Stimulated activated naive CD8-positive, alpha-beta T cell treated with anti-CD3 and anti-CD28 coated beads, Interleukin-15, Interleukin-2, amounts not matched to agents 100 ng/mL and 50 ng/mL, for 24 hours (primary cell): ENCODE data around the gene PAX7.

Source experiments
- H3K27ac Mint-ChIP-seq: one replicate; pipeline ENCODE4 v1.8.0; 2021; ENCODE audit warnings: mild to moderate bottlenecking, mixed read lengths
- H3K27me3 Mint-ChIP-seq: one replicate; pipeline ENCODE4 v1.8.0; 2021; ENCODE audit warnings: mixed read lengths
- H3K36me3 Mint-ChIP-seq: one replicate; pipeline ENCODE4 v1.8.0; 2021; ENCODE audit warnings: low read depth, mixed read lengths
- H3K4me1 Mint-ChIP-seq: one replicate; pipeline ENCODE4 v1.8.0; 2021; ENCODE audit warnings: low read depth, mixed read lengths
- H3K4me3 Mint-ChIP-seq: one replicate; pipeline ENCODE4 v1.8.0; 2021; ENCODE audit warnings: mild to moderate bottlenecking, mixed read lengths
- H3K9me3 Mint-ChIP-seq: one replicate; pipeline ENCODE4 v1.8.0; 2021; ENCODE audit warnings: mixed read lengths

Gene PAX7

DNA sequence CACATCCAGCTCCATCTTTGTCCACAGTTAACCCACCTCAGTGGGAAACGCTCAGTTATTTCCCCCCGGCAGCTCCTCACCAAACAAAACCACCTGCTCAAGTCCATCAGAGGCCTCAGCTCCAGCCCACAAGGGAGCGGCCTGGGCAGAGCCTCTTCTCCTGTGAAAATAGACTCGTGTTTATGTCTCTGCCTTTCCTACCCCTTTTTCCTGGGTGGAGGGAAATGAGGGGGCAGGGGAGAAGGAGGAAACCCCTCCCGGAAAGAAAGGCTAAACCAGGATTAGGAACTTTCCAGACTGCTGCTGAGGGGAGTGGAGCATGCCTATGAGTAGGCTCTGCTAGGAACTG lies 81.6 kb downstream of the PAX7 start:
- Mint-ChIP-seq H3K27ac (no peak overlapping the region), H3K36me3 (no peaks in the 10 kb centered on the region), H3K9me3 (no peaks in the 10 kb centered on the region), H3K27me3 (peaks cover 42% of the 10 kb centered on the region), H3K4me1 (peaks cover 3% of the 10 kb centered on the region), H3K4me3 (no peak overlapping the region)

- peaks cover 52% of the 10 kb centered on the region for H3K27me3 Mint-ChIP-seq
- no peaks in the 10 kb centered on the region for H3K36me3 Mint-ChIP-seq
- no peak overlapping the region for H3K4me3 Mint-ChIP-seq
- no peaks in the 10 kb centered on the region for H3K9me3 Mint-ChIP-seq
- H3K4me1 Mint-ChIP-seq: peaks cover 3% of the 10 kb centered on the region
- no peak overlapping the region for H3K27ac Mint-ChIP-seq
These were observed 83.9 kb downstream of the PAX7 start for GRCh38 chr1:18714404-18715175.

DNA sequence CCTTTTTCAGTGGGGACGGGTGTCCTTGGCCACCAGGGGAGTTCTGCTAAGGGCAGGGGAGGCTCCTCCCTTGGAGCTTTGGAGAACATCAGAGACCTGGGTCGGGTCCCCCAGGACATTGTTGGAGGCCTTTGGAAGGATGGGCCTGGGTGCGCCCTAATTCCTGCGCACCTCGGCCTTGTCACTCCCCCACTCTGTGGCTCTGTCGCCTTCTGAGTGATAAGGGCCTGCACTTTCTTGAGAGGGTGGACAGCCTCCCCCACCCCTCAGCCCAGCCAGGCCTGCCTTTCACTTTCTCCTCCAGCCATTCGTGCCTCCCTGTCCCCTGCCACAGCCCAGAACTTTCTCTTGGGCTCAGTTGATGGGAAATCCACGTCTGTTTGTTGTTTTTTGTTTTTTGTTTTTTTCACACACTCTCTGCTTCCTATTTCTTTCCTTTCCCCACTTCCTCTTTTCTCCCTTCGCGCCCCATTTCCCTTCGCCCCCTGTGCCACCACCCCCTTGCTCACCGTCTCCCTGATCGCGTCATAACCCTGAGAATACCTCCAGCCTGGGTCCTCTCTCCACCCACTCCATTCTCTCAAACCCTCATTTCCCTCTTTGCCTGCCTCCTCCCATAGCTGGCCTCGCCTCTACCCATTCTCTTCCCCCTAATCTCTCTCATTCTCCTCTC lies 85.6 kb downstream of the PAX7 start:
- Mint-ChIP-seq H3K36me3 (no peaks in the 10 kb centered on the region), H3K27me3 (peaks cover 59% of the 10 kb centered on the region), H3K27ac (no peak overlapping the region), H3K4me1 (peaks cover 3% of the 10 kb centered on the region), H3K9me3 (no peaks in the 10 kb centered on the region), H3K4me3 (no peak overlapping the region)

GRCh38 chr1:18716785-18717678 lies 86.4 kb downstream of the PAX7 start:
- Mint-ChIP-seq H3K36me3 (no peaks in the 10 kb centered on the region), H3K4me1 (peaks cover 3% of the 10 kb centered on the region), H3K27me3 (peaks cover 65% of the 10 kb centered on the region), H3K9me3 (no peaks in the 10 kb centered on the region), H3K4me3 (no peak overlapping the region), H3K27ac (no peak overlapping the region)

DNA sequence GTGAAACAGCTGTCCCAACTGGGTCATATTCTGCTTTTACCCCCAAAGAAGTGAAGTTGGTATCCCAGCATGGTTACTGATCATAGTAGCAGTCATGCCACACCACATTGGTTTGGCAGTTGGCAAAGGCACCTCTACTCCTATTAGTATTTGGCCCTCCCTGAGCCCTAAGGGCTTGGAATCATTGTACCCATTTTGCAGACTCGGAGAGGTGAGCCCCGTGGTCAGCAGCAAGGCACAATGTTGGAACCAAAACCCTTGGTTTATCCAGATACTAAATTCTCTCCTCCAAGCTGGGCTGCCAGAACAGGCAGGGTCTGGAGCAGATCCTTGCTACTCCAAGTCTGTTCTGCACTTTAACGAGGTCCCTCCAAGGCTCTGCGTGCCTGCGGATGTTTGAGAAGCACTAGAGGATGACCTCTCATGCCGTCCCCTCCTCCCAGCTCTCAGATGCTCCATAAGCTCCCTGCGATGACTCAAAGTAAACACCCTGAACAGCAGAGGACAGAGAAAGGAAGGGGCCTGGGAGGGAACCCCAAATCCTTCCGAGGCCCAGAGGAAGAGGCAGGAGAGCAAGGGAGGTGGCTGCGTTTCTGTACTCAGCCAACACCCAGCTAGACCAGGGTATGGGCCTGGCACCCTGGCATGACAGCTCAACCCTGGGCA lies 89.3 kb downstream of the PAX7 start:
- Mint-ChIP-seq H3K4me1 (peaks cover 3% of the 10 kb centered on the region), H3K4me3 (no peak overlapping the region), H3K27me3 (peaks cover 64% of the 10 kb centered on the region), H3K27ac (no peak overlapping the region), H3K9me3 (no peaks in the 10 kb centered on the region), H3K36me3 (no peaks in the 10 kb centered on the region)

DNA sequence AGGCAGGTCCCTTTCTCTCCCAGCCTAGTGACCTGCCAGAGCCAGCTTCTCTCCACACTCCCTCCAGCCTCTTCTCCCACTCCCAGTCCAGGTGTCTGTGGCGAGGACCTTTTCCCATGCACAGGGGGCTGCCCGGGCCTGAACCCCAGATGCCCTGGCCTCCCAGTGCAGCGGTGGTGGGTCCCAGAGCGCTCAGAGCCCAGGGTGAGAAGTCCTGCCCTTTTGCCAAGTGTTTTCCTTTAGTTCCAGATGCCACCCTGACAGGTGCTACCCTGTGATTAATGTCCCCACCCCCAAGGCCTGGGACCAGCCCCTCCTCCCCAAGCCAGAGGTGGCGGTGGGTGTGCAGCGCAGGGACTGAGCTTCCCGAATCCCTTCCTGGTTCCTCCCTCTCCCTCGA lies 90.4 kb downstream of the PAX7 start:
- peaks cover 64% of the 10 kb centered on the region for H3K27me3 Mint-ChIP-seq
- H3K36me3 Mint-ChIP-seq: no peaks in the 10 kb centered on the region
- no peak overlapping the region for H3K4me3 Mint-ChIP-seq
- no peaks in the 10 kb centered on the region for H3K9me3 Mint-ChIP-seq
- H3K27ac Mint-ChIP-seq: no peak overlapping the region
- peaks cover 3% of the 10 kb centered on the region for H3K4me1 Mint-ChIP-seq

GRCh38 chr1:18721776-18722175 lies 91.1 kb downstream of the PAX7 start:
- Mint-ChIP-seq H3K4me1 (no peaks in the 10 kb centered on the region), H3K36me3 (no peaks in the 10 kb centered on the region), H3K9me3 (no peaks in the 10 kb centered on the region), H3K27me3 (peaks cover 62% of the 10 kb centered on the region), H3K4me3 (no peak overlapping the region), H3K27ac (no peak overlapping the region)

- no peaks in the 10 kb centered on the region for H3K4me1 Mint-ChIP-seq
- H3K27me3 Mint-ChIP-seq: peaks cover 61% of the 10 kb centered on the region
- no peak overlapping the region for H3K27ac Mint-ChIP-seq
- no peaks in the 10 kb centered on the region for H3K9me3 Mint-ChIP-seq
- H3K36me3 Mint-ChIP-seq: no peaks in the 10 kb centered on the region
- no peak overlapping the region for H3K4me3 Mint-ChIP-seq
These were observed 91.6 kb downstream of the PAX7 start for GRCh38 chr1:18722270-18722669.

DNA sequence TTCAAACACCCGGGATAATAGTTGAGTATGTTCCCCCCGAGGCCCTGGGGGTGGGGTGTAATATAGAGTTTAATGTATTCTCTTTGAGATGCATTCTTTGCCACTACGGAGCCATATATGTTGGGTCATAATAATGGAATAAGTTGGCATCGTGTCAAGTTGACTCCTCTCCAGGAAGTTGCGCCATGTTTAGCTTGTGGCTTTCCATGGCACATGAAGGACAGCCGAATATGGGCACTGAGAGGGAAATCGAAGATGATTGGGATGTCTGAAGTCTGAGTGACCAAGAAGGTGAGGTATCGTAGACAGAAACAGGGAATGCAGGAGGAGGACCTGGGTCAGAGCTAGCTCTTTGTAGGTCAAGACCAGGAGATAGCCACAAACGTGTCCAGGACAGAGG lies 92.6 kb downstream of the PAX7 start:
- H3K4me1 Mint-ChIP-seq: no peaks in the 10 kb centered on the region
- no peaks in the 10 kb centered on the region for H3K36me3 Mint-ChIP-seq
- H3K27me3 Mint-ChIP-seq: peaks cover 55% of the 10 kb centered on the region
- H3K9me3 Mint-ChIP-seq: no peaks in the 10 kb centered on the region
- no peak overlapping the region for H3K4me3 Mint-ChIP-seq
- H3K27ac Mint-ChIP-seq: no peak overlapping the region

- H3K36me3 Mint-ChIP-seq: no peaks in the 10 kb centered on the region
- H3K27me3 Mint-ChIP-seq: peaks cover 57% of the 10 kb centered on the region
- no peaks in the 10 kb centered on the region for H3K9me3 Mint-ChIP-seq
- H3K4me3 Mint-ChIP-seq: no peak overlapping the region
- no peaks in the 10 kb centered on the region for H3K4me1 Mint-ChIP-seq
- no peak overlapping the region for H3K27ac Mint-ChIP-seq
These were observed 93.2 kb downstream of the PAX7 start for GRCh38 chr1:18723701-18724411.

GRCh38 chr1:18724801-18725200 lies 94.2 kb downstream of the PAX7 start:
- Mint-ChIP-seq H3K9me3 (no peaks in the 10 kb centered on the region), H3K27ac (no peak overlapping the region), H3K4me1 (no peaks in the 10 kb centered on the region), H3K27me3 (peaks cover 59% of the 10 kb centered on the region), H3K36me3 (no peaks in the 10 kb centered on the region), H3K4me3 (no peak overlapping the region)

DNA sequence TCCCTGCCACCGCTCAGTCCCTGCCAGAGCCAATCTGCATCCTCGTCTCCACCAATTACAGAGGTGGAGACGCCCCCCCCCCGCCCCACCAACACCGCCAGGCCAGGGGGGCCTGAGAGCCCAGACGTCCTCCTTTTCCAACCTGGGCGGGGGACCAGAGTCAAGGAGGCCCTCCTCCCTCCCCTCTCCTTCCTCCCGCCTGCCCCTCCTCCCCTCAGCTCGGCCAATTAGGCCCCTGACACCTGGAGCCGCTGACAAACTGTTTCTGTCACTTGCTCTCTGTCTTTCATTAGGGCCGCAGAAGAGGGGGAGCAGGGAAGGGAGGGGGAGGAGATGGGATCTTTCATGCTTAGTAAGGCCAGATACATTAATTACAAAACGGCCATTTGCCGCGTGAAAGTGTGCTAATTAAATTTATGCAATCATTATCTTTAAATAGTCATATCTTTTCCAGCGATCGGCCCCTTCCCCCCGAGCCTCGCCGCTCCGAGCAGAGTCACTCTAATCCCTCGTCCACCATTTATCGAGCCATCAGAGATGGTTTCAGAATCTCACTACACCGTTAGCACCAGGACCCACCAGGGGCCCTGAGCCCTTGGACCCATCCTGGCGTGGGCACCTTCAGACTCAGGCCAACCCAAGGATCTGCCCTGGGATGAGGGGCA lies 94.7 kb downstream of the PAX7 start:
- no peaks in the 10 kb centered on the region for H3K9me3 Mint-ChIP-seq
- H3K4me1 Mint-ChIP-seq: no peaks in the 10 kb centered on the region
- H3K4me3 Mint-ChIP-seq: no peak overlapping the region
- no peaks in the 10 kb centered on the region for H3K36me3 Mint-ChIP-seq
- H3K27me3 Mint-ChIP-seq: peaks cover 53% of the 10 kb centered on the region
- no peak overlapping the region for H3K27ac Mint-ChIP-seq

GRCh38 chr1:18726368-18726767 lies 95.7 kb downstream of the PAX7 start:
- H3K36me3 Mint-ChIP-seq: no peaks in the 10 kb centered on the region
- no peaks in the 10 kb centered on the region for H3K9me3 Mint-ChIP-seq
- H3K27ac Mint-ChIP-seq: no peak overlapping the region
- peaks cover 46% of the 10 kb centered on the region for H3K27me3 Mint-ChIP-seq
- no peak overlapping the region for H3K4me3 Mint-ChIP-seq
- H3K4me1 Mint-ChIP-seq: no peaks in the 10 kb centered on the region

- peaks cover 47% of the 10 kb centered on the region for H3K27me3 Mint-ChIP-seq
These were observed 97.3 kb downstream of the PAX7 start for GRCh38 chr1:18727956-18728355.

More at GRCh38 chr1:18727956-18728355, 97.3 kb downstream of the PAX7 start:
- Mint-ChIP-seq H3K4me3 (no peak overlapping the region), H3K9me3 (no peaks in the 10 kb centered on the region), H3K36me3 (no peaks in the 10 kb centered on the region), H3K4me1 (no peaks in the 10 kb centered on the region), H3K27ac (no peak overlapping the region)
